Testis (tissue), 5 donors: Measurements from ENCODE around the gene ZNF382. TPM values are rescaled to one million over a fixed set of nuclear protein-coding genes. Genes with fewer than 3 reads are reported as not detected.

Source experiments
- DNase-seq: peaks from one replicate; pipeline ENCODE4 v3.0.0-alpha.2; 2019
- H3K27ac ChIP-seq, 2 donors: fragments of 200-600 bp; sonication (generic); one replicate each; pipeline ENCODE4 v1.5.1; 2019
- H3K27me3 ChIP-seq: fragments of 200-600 bp; sonication (generic); one replicate; pipeline ENCODE4 v1.5.1; 2019
- H3K36me3 ChIP-seq: fragments of 200-600 bp; sonication (generic); one replicate; pipeline ENCODE4 v1.5.1; 2017; ENCODE audit warnings: low read depth; ENCODE audit errors: missing control alignments
- H3K4me1 ChIP-seq: fragments of 200-600 bp; sonication (generic); one replicate; pipeline ENCODE4 v1.5.1; 2019
- H3K4me3 ChIP-seq, 2 donors: fragments of 200-600 bp; sonication (generic); one replicate each; pipeline ENCODE4 v1.5.1; 2017 to 2019
- H3K9me3 ChIP-seq: fragments of 200-600 bp; sonication (generic); one replicate; pipeline ENCODE4 v1.5.1; 2017
- CTCF ChIP-seq, 3 experiments: fragments of 450-650 bp in 2 of 3; fragments of 200-600 bp in 1 of 3; sonication (generic) in 1 of 3; IDR thresholded peaks; one replicate each; pipeline ENCODE4 v1.5.1; 2016 to 2019; ENCODE audit warnings: antibody characterized with exemption in 3 of 3, mild to moderate bottlenecking in 2 of 3, moderate library complexity in 1 of 3
- POLR2A ChIP-seq: fragments of 450-650 bp; IDR thresholded peaks from one replicate; pipeline ENCODE4 v1.6.1; 2017; ENCODE audit warnings: antibody characterized with exemption, mild to moderate bottlenecking, moderate library complexity
- WGBS, 2 donors: methylation state at CpG; one replicate each; pipeline ENCODE4 v1.1.5; 2018; 5-methylcytosine and 5-hydroxymethylcytosine counted together
- intact Hi-C: fragments of 100-400 bp; cut with DNase I; formaldehyde crosslinking; loops from one replicate; pipeline ENCODE4 v1.15.1; 2023; ENCODE audit warnings: low total_unique reads
- long read RNA-seq, 2 donors: transcript quantifications; one replicate each; lab custom pipeline, GENCODE V29; 2026
- polyA plus RNA-seq: library from polyadenylated mRNA; stranded (reverse); fragments of 350-450 nt; fragmentation: Illumina TruSeq; extraction: RNeasy Lipid Tissue Mini Kit (QIAGEN cat#74804); gene quantifications from one replicate; pipeline ENCODE4 v1.2.3, GENCODE V29; 2014; ENCODE audit warnings: low read depth, low replicate concordance; ENCODE audit not compliant: insufficient read depth
- total RNA-seq, 2 donors: library from RNA; depleted of rRNA; stranded (reverse); fragments of >200 nt; gene quantifications; one replicate each; pipeline ENCODE4 v1.2.3, GENCODE V29; 2016

ZNF382 gene
- 10 to 100 TPM; 21.7 to 26.8 TPM for total RNA-seq
- 5.9 TPM for polyA plus RNA-seq
- long read RNA-seq, donor 1 = 0 reads
- long read RNA-seq, donor 2 = 0 reads

DNA sequence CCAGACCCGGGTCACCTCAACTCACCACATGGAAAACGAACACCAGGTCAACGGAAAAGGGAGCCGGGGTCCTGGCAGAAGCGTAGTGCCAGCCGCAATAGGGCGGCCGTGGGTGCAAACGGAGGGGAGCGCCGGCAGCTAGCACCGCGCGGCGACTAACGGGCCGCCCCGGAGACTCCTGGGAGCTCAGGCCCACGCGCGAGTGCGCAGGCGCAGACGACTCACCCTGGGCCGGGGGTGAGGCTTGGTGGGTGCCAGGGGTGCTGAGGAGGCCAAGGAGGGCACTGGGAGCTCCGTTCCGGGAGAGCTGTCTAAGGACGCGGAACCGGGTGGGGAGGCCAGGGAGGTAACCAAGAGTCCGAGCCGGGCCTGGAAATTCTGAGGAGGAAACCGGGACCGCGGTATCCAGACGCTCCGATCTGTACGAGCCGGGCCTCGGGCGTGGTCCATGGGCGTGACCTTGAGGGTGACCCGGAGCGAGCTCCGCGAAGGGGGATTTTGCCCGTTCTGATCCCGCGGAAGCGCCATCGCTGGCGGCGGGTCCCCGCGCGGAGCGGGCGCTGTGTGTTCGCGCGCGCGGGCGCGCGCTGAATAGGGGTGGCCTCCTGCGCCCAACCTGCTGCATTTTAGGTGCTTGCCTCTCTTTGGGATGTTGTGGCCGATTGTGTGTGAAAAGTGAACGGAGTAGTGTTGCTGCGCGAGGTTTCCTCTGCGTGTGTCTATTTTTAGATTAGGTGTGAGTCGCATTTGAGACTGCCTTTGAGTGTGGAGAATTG is at the start of gene ZNF382:
ZNF382 (plus strand) TSS at position 213 of the 776 bp plus-strand sequence. CDS start 4,602 bp downstream, outside the sequence.
- H3K9me3 ChIP-seq = no peaks in the 10 kb centered on the region
- H3K36me3 ChIP-seq = no peaks in the 10 kb centered on the region
- WGBS, 2 donors = 0 to 1% methylated on average over 11 to 66 of the region's 73 CpGs
- H3K4me1 ChIP-seq = no peaks in the 10 kb centered on the region
- intact Hi-C loops = no loop called here
- DNase-seq = peak; percentile 82
- peak within 1 kb of the TSS; percentile 84 for H3K4me3 ChIP-seq
- H3K27ac ChIP-seq = peak within 1 kb of the TSS; percentile 80 to 86
- H3K27me3 ChIP-seq = no peaks in the 10 kb centered on the region
- TF ChIP-seq CTCF (IDR thresholded peaks at IDR 0.05) (no peak), POLR2A (no peak)

DNA sequence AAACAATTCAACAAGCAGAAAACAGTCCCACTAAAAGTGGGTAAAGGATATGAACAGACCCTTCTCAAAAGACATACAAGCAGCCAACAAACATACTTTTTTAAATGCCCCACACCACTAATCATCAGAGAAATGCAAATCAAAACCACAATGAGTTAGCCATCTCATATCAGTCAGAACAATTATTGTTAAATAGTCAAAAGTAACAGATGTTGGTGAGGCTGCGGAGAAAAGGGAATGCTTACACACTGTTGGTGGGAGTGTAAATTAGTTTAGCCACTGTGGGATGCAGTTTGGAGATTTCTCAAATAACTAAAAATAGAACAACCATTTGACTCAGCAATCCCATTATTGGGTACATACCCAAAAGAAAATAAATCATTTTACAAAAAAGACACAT is 40.7 kb upstream of the ZNF382 start:
- no peak for DNase-seq
- H3K9me3 ChIP-seq = no peaks in the 10 kb centered on the region
- H3K4me1 ChIP-seq = no peaks in the 10 kb centered on the region
- TF ChIP-seq POLR2A (no peak), CTCF (IDR thresholded peaks at IDR 0.05) (no peak)
- no peak overlapping the region for H3K4me3 ChIP-seq
- intact Hi-C loops = no loop called here
- H3K36me3 ChIP-seq = no peaks in the 10 kb centered on the region
- H3K27me3 ChIP-seq = no peaks in the 10 kb centered on the region
- WGBS, 2 donors = 79 to 100% methylated on average over 1 of the region's 1 CpG
- no peak overlapping the region for H3K27ac ChIP-seq

DNA sequence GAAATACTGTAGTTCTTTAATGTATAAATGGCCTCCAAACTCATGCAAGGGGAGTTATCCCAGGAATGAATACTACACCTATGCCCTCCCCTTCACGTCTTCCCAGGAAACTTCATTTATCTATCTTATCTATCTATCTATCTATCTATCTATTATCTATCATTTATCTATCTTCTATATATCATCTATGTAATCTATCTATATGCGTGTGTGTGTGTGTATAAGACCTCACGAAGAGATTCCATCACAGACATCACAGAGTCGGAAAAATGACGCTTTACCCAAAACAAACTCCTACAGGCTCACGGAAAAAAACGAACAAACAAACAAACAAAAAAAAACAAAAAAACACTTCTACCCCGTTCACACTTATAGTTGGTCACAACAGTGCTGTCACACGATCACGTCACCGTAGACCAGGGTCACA is 32.5 kb upstream of the ZNF382 start:
- Histone ChIP-seq H3K9me3 (no peaks in the 10 kb centered on the region), H3K36me3 (no peaks in the 10 kb centered on the region), H3K27me3 (no peaks in the 10 kb centered on the region), H3K27ac (peak overlapping the region; percentile 84 to 87), H3K4me1 (peaks cover 8% of the 10 kb centered on the region), H3K4me3 (peak overlapping the region; percentile 88 to 96)
- TF ChIP-seq POLR2A (no peak), CTCF (IDR thresholded peaks at IDR 0.05) (no peak)
- 0 to 1% methylated on average over 11 of the region's 11 CpGs for whole genome bisulfite sequencing, 2 donors
- intact Hi-C loops = no loop called here
- DNase-seq = no peak

DNA sequence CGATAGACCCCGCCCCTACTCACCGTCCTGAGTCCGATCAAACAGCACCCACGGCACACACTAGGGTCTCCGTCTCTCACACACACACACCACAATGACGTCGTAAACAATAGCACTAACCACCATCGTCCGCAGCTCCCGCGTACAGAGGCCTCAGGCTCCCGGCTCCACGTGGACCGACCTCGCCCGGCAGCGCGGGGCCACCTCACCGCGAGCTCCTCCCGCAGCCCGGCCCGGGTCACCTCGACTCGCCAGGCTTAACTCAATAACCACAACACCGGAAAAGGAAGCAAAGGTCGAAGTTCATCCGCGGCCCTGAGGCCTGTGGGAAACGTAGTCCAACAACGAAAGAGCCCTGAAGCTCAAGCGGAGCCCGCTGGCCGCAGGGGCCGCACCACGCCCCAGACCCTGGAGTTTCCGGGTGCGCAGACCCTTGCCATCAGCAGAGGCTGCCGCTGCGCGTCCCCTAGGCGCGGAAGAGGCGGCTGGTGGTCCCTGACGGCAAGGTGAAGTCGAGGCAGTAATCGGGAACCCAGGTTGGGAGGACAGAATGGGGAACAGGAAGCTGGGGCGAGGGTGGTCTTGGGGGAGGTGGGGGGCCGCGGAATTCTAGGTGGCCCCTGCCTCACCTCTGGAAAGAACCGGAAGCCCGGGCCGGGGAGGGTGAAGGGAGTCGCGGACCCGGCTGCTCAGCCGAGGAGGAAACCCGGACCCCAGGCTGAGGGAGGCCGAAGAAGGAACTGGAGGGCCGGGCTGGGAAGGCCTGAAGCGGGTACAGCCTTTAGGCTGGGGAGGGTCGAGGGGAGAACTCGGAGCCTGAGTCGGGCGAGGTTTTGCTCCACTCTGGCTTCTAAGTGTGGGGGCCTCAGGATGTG is 31.9 kb upstream of the ZNF382 start, which contains the start of gene ZNF529:
ZNF529 (minus strand) TSS at position 273 of the 875 bp plus-strand sequence. CDS start 946 bp downstream, outside the sequence.
- peak; percentile 96 for DNase-seq
- Histone ChIP-seq H3K27me3 (no peaks in the 10 kb centered on the region), H3K4me3 (peak within 1 kb of the TSS; percentile 88 to 96), H3K9me3 (no peaks in the 10 kb centered on the region), H3K4me1 (peaks cover 8% of the 10 kb centered on the region), H3K36me3 (no peaks in the 10 kb centered on the region), H3K27ac (peak within 1 kb of the TSS; percentile 84 to 87)
- WGBS, 2 donors = 0% methylated on average over 11 to 64 of the region's 66 CpGs
- TF ChIP-seq POLR2A (no peak), CTCF (IDR thresholded peaks at IDR 0.05) (no peak)
- intact Hi-C loops = no loop called here
